ENCODE measurements around the gene CCHCR1. TPM values are rescaled to one million over a fixed set of nuclear protein-coding genes. Genes with fewer than 3 reads are reported as not detected.
"Not testable (repeated sequence)": the region's sequence is repeated elsewhere in the genome, so short reads cannot be mapped to it uniquely, and the experiment has no call there.

The CCHCR1 gene
- total RNA-seq, 4 donors from 2014 or later: 13.8 to 25.1 (median 18.7) TPM

DNA sequence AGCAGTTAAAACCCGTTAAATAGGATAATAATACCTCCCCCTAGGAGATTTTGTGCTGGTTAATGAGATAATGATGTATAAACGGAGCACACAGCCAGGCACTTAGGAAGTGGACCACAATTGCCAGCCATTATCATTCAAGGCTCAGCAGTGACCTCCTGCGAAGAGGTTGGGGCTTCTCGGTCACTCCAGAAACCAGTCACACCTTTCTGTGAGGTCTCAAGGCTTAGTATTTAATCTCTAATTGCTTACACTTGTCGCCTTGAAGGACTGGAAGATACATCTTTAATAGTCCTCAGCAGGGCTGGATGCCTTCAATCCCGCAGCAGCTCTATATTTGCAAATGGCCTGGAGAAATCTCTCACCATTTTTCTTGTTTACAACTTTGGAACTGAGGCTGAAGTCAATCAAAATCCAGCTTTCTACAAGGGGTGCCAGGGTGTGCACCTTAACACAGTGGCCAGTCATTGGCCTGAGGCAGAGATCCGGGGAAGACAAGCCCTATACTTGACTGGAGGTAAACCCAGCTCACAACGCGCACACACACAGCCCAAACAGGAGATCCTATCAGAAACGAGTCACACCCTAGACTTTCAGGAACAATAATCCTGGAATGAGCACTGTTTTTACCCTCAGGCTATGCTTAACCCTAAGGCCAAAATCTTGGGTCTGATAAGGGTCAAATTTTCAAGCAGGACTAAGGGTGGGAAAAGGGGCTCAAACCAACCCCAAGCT lies 11.7 kb upstream of the CCHCR1 start:
- TF ChIP-seq EP300 (IDR thresholded peaks at IDR 0.05): no peak
- TF ChIP-seq POLR2A (IDR thresholded peaks at IDR 0.05): no peak
- TF ChIP-seq CTCF (IDR thresholded peaks at IDR 0.05): no peak
- no peak for DNase-seq (ENCODE audit: low spot score in 2 of 2)
- WGBS, 2 donors: 72% methylated on average over 10 of the region's 10 CpGs

GRCh38 chr6:31168606-31169005 lies 11.0 kb upstream of the CCHCR1 start:
- H3K36me3 ChIP-seq: no peaks in the 10 kb centered on the region
- no peaks in the 10 kb centered on the region for H3K9me3 ChIP-seq
- H3K4me3 ChIP-seq: no peak overlapping the region
- no peak overlapping the region for H3K27ac ChIP-seq
- no peaks in the 10 kb centered on the region for H3K27me3 ChIP-seq
- DNase-seq (ENCODE audit: low spot score in 2 of 2): no peak
- TF ChIP-seq EP300 (IDR thresholded peaks at IDR 0.05) (no peak), CTCF (IDR thresholded peaks at IDR 0.05) (no peak), POLR2A (IDR thresholded peaks at IDR 0.05) (no peak)
- no peaks in the 10 kb centered on the region for H3K4me1 ChIP-seq
- WGBS, 2 donors: 49 to 69% methylated on average over 3 of the region's 3 CpGs

More for the DNA sequence above, 11.7 kb upstream of the CCHCR1 start:
- no peak overlapping the region for H3K27ac ChIP-seq
- no peaks in the 10 kb centered on the region for H3K4me1 ChIP-seq
- H3K4me3 ChIP-seq: no peak overlapping the region
- no peaks in the 10 kb centered on the region for H3K36me3 ChIP-seq
- H3K27me3 ChIP-seq: no peaks in the 10 kb centered on the region
- H3K9me3 ChIP-seq: no peaks in the 10 kb centered on the region

DNA sequence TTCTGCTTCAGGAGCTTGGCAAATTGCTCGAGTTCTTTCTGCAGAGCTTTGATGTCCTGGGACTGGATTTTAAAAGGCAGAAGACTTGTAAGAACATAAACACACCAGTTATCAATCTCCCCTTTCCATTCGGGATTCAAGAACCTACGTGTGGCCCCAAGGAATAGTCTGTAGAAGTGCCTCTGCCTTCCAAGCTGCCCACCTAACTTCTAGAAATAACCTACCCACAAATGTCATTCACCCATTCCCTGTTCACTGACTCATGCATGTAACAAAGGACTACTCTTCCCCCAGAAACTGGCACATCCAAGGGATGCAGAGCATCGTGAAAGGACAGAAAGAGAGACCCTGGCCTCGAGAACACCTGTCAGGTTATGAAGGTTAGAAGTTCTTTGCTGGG lies 8.4 kb upstream of the CCHCR1 start:
- TF ChIP-seq CTCF (IDR thresholded peaks at IDR 0.05) (no peak), POLR2A (IDR thresholded peaks at IDR 0.05) (no peak), EP300 (IDR thresholded peaks at IDR 0.05) (no peak)
- Histone ChIP-seq H3K27me3 (no peaks in the 10 kb centered on the region), H3K27ac (no peak overlapping the region), H3K9me3 (no peaks in the 10 kb centered on the region), H3K4me1 (no peaks in the 10 kb centered on the region), H3K36me3 (peaks cover 0 to 22% (median 0%) of the 10 kb centered on the region in 3 donors), H3K4me3 (no peak overlapping the region)
- no peak for DNase-seq (ENCODE audit: low spot score in 2 of 2)
- 62 to 80% methylated on average over 5 of the region's 5 CpGs for WGBS, 2 donors

DNA sequence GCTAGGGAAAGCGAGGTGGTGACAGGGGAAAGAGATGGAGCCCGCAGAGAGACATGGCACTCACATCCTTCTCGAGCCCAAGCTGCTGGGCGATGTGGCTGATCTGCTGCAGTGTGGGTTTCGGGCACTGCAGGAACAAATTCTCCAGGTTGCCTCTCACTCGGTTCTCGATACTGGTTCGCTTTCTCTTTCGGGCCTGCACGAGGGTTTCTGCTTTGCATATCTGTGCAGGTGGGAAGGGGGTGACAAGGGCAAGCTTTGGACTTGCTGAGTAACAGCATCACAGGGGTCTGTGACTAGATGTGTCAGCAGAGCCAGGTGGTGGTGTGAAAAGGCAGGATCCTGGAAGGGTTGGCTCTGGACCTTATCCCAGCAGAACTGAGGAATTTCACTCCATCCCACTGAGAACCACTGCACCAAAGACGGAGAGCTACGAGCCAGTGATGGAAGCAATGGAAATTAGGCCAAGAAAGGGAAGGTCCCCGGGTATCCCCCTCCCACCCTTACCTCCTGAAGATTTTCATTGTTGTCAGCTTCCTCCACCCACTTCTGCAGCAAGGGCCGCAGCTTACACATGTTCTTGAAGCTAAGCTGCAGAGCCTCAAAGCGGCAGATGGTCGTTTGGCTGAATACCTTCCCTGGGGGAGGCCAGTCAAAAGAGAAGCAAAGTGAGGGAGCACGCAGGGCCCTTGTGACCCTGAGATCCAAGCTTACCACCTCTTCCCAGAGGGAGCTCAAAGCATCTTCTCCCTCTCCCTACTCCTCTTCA lies 7.6 kb upstream of the CCHCR1 start:
- DNase-seq (ENCODE audit: low spot score in 2 of 2); H3K27me3 ChIP-seq; H3K9me3 ChIP-seq; H3K4me3 ChIP-seq; H3K27ac ChIP-seq; H3K4me1 ChIP-seq: not testable (repeated sequence)
- H3K36me3 ChIP-seq: peaks cover 0 to 22% (median 0%) of the 10 kb centered on the region in 3 donors
- 74 to 76% methylated on average over 17 of the region's 17 CpGs for WGBS, 2 donors

DNA sequence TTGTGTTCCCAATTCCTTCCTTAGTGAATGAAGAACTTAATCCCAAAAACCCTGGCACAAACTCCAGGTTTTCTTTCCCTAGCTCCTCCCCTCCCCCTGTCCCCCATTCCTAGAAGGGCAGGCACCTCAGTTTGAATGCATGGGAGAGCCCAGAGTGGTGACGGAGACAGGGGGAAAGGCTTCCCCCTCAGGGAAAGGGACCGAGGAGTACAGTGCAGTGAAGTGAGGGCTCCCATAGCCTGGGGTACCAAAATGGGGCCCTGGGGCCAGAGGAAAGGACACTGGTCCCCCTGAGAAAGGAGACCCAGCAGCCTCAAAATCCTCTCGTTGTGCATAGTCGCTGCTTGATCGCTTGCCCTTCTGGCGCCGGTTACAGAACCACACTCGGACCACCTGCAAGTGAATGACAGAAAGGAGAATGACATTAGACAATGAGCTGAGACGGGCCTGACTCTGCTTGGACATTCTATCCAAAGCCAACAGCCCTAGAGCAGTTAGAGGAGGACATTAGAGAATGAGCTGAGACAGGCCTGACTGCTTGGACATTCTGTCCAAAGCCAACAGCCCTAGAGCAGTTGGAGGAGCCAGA lies 7.0 kb upstream of the CCHCR1 start:
- 81 to 91% methylated on average over 8 to 9 of the region's 9 CpGs for WGBS, 2 donors
- peaks cover 0 to 22% (median 0%) of the 10 kb centered on the region in 3 donors for H3K36me3 ChIP-seq
- DNase-seq (ENCODE audit: low spot score in 2 of 2); H3K9me3 ChIP-seq; H3K27ac ChIP-seq; H3K4me3 ChIP-seq; H3K27me3 ChIP-seq; H3K4me1 ChIP-seq: not testable (repeated sequence)

GRCh38 chr6:31163922-31164321 lies 6.3 kb upstream of the CCHCR1 start:
- Histone ChIP-seq H3K27me3 (no peaks in the 10 kb centered on the region), H3K9me3 (no peaks in the 10 kb centered on the region), H3K27ac (no peak overlapping the region), H3K4me1 (peaks cover 0 to 10% (median 7%) of the 10 kb centered on the region in 4 donors), H3K4me3 (no peak overlapping the region), H3K36me3 (peaks cover 0 to 22% (median 0%) of the 10 kb centered on the region in 3 donors)
- DNase-seq (ENCODE audit: low spot score in 2 of 2): no peak
- TF ChIP-seq POLR2A (IDR thresholded peaks at IDR 0.05) (no peak), EP300 (IDR thresholded peaks at IDR 0.05) (no peak), CTCF (IDR thresholded peaks at IDR 0.05) (no peak)

Data from tibial nerve (tissue), 4 donors.